ENCODE data around the gene IPCEF1.

Gene IPCEF1

GRCh38 chr6:154127657-154128056 is 228.9 kb downstream of the IPCEF1 start:
- H3K4me3 ChIP-seq (ENCODE audit: control insufficient read depth, low read depth, low read length): no peak overlapping the region
- no peak for TF ChIP-seq CTCF (conservative IDR thresholded peaks at IDR 0.05; ENCODE audit: control insufficient read depth, insufficient read depth, low read depth, low read length)
- no peak for DNase-seq (ENCODE audit: low read depth)

GRCh38 chr6:154125421-154125820 is 231.2 kb downstream of the IPCEF1 start:
- DNase-seq (ENCODE audit: low read depth): no peak
- no peak for TF ChIP-seq CTCF (conservative IDR thresholded peaks at IDR 0.05; ENCODE audit: control insufficient read depth, insufficient read depth, low read depth, low read length)
- H3K4me3 ChIP-seq (ENCODE audit: control insufficient read depth, low read depth, low read length): no peak overlapping the region

GRCh38 chr6:154123155-154123956 is 233.2 kb downstream of the IPCEF1 start:
- H3K4me3 ChIP-seq (ENCODE audit: control insufficient read depth, low read depth, low read length): no peak overlapping the region
- no peak for DNase-seq (ENCODE audit: low read depth)
- no peak for TF ChIP-seq CTCF (conservative IDR thresholded peaks at IDR 0.05; ENCODE audit: control insufficient read depth, insufficient read depth, low read depth, low read length)

- H3K4me3 ChIP-seq (ENCODE audit: control insufficient read depth, low read depth, low read length): no peak overlapping the region
- DNase-seq (ENCODE audit: low read depth): no peak
- no peak for TF ChIP-seq CTCF (conservative IDR thresholded peaks at IDR 0.05; ENCODE audit: control insufficient read depth, insufficient read depth, low read depth, low read length)
Observed at GRCh38 chr6:154122195-154122925, 234.2 kb downstream of the IPCEF1 start.

GRCh38 chr6:154117485-154117884 is 239.1 kb downstream of the IPCEF1 start:
- no peak for DNase-seq (ENCODE audit: low read depth)
- no peak overlapping the region for H3K4me3 ChIP-seq (ENCODE audit: control insufficient read depth, low read depth, low read length)
- no peak for TF ChIP-seq CTCF (conservative IDR thresholded peaks at IDR 0.05; ENCODE audit: control insufficient read depth, insufficient read depth, low read depth, low read length)

GRCh38 chr6:154113392-154113791 is 243.2 kb downstream of the IPCEF1 start:
- no peak for TF ChIP-seq CTCF (conservative IDR thresholded peaks at IDR 0.05; ENCODE audit: control insufficient read depth, insufficient read depth, low read depth, low read length)
- DNase-seq (ENCODE audit: low read depth): no peak
- no peak overlapping the region for H3K4me3 ChIP-seq (ENCODE audit: control insufficient read depth, low read depth, low read length)

All from fibroblast of mammary gland (primary cell).